EL (cell line): ENCODE measurements around the gene IGFBP5.

Experiments used
- DNase-seq: peaks from one replicate; pipeline ENCODE4 v3.0.0-alpha.2; 2016

Gene IGFBP5

GRCh38 chr2:216713691-216714336, 18.5 kb upstream of the IGFBP5 start:
- DNase-seq = peak; percentile 96

GRCh38 chr2:216711348-216711747, 16.0 kb upstream of the IGFBP5 start:
- no peak for DNase-seq

- DNase-seq = peak; percentile 60
Observed at GRCh38 chr2:216710551-216711301, 15.4 kb upstream of the IGFBP5 start.

- DNase-seq = no peak
Observed at GRCh38 chr2:216702756-216703155, 7.4 kb upstream of the IGFBP5 start.

GRCh38 chr2:216701544-216701943, 6.2 kb upstream of the IGFBP5 start:
- DNase-seq = no peak

- DNase-seq = no peak
Observed at GRCh38 chr2:216700781-216701180, 5.4 kb upstream of the IGFBP5 start.

GRCh38 chr2:216700088-216700567, 4.8 kb upstream of the IGFBP5 start:
- DNase-seq = no peak

- peak; percentile 63 for DNase-seq
Observed at GRCh38 chr2:216698895-216699294, 3.5 kb upstream of the IGFBP5 start.

- no peak for DNase-seq
Observed at GRCh38 chr2:216698293-216698692, 2.9 kb upstream of the IGFBP5 start.

- peak; percentile 53 for DNase-seq
Observed at GRCh38 chr2:216696751-216697560, 1.6 kb upstream of the IGFBP5 start.

- no peak for DNase-seq
Observed at GRCh38 chr2:216696321-216696720, 972 bp upstream of the IGFBP5 start.

- DNase-seq = no peak
Observed at GRCh38 chr2:216694826-216695217, 527 bp downstream of the IGFBP5 start.

GRCh38 chr2:216694082-216694825, 1.1 kb downstream of the IGFBP5 start:
- peak; percentile 70 for DNase-seq

- DNase-seq = no peak
Observed at GRCh38 chr2:216693414-216694080, 1.8 kb downstream of the IGFBP5 start.

- peak; percentile 77 for DNase-seq
Observed at GRCh38 chr2:216692636-216693413, 2.5 kb downstream of the IGFBP5 start.

GRCh38 chr2:216690853-216691741, 4.3 kb downstream of the IGFBP5 start:
- peak; percentile 73 for DNase-seq

- DNase-seq = no peak
Observed at GRCh38 chr2:216690456-216690852, 4.9 kb downstream of the IGFBP5 start.

GRCh38 chr2:216689397-216689796, 6.0 kb downstream of the IGFBP5 start:
- no peak for DNase-seq

- DNase-seq = no peak
Observed at GRCh38 chr2:216688731-216689340, 6.5 kb downstream of the IGFBP5 start.

GRCh38 chr2:216687646-216688045, 7.7 kb downstream of the IGFBP5 start:
- DNase-seq = peak; percentile 29
